Kidney epithelial cell (primary cell): ENCODE results near the gene KISS1. TPM values are rescaled to one million over a fixed set of nuclear protein-coding genes. Genes with fewer than 3 reads are reported as not detected.

Experiments used
- DNase-seq: peaks from one replicate; pipeline ENCODE4 v3.0.0-alpha.2; 2010; ENCODE audit warnings: low read depth
- H3K27me3 ChIP-seq: 2 replicates; pipeline ENCODE4 v1.6.0; 2011; ENCODE audit warnings: low read length; ENCODE audit not compliant: control insufficient read depth, insufficient read depth
- H3K36me3 ChIP-seq: 2 replicates; pipeline ENCODE4 v1.5.1; 2011; ENCODE audit warnings: low read length; ENCODE audit not compliant: control insufficient read depth, insufficient read depth
- H3K4me3 ChIP-seq: 2 replicates; pipeline ENCODE4 v1.5.1; 2011; ENCODE audit warnings: low read depth, mild to moderate bottlenecking, control low read depth, low read length
- CTCF ChIP-seq: IDR thresholded peaks from 2 replicates; pipeline ENCODE4 v1.5.1; 2011; ENCODE audit warnings: mild to moderate bottlenecking, moderate library complexity, low read length, control low read depth, inconsistent platforms; ENCODE audit not compliant: insufficient read depth, poor library complexity, severe bottlenecking
- total RNA-seq: library from RNA; depleted of rRNA; stranded (reverse); fragments of >200 nt; gene quantifications from 2 replicates; pipeline ENCODE4 v1.2.3, GENCODE V29; 2015

KISS1 gene
- total RNA-seq, 1 donor from 2014 or later: 3.9 TPM

GRCh38 chr1:204232526-204232925 lies 36.2 kb upstream of the KISS1 start:
- H3K4me3 ChIP-seq: no peak overlapping the region
- no peaks in the 10 kb centered on the region for H3K27me3 ChIP-seq

GRCh38 chr1:204230211-204230610 lies 33.9 kb upstream of the KISS1 start:
- no peak overlapping the region for H3K4me3 ChIP-seq
- no peak for TF ChIP-seq CTCF
- no peaks in the 10 kb centered on the region for H3K27me3 ChIP-seq
- no peak for DNase-seq
- H3K36me3 ChIP-seq: peaks cover 4% of the 10 kb centered on the region

More at GRCh38 chr1:204232526-204232925, 36.2 kb upstream of the KISS1 start:
- peaks cover 2% of the 10 kb centered on the region for H3K36me3 ChIP-seq
- DNase-seq: no peak
- TF ChIP-seq CTCF: no peak

- no peak overlapping the region for H3K4me3 ChIP-seq
- no peaks in the 10 kb centered on the region for H3K27me3 ChIP-seq
- peaks cover 4% of the 10 kb centered on the region for H3K36me3 ChIP-seq
- TF ChIP-seq CTCF: no peak
- DNase-seq: no peak
These were observed 32.6 kb upstream of the KISS1 start for GRCh38 chr1:204228896-204229295.

- Histone ChIP-seq H3K36me3 (peaks cover 4% of the 10 kb centered on the region), H3K4me3 (no peak overlapping the region), H3K27me3 (no peaks in the 10 kb centered on the region)
- no peak for TF ChIP-seq CTCF
- no peak for DNase-seq
These were observed 31.9 kb upstream of the KISS1 start for GRCh38 chr1:204227996-204228785.

- no peak for TF ChIP-seq CTCF
- Histone ChIP-seq H3K27me3 (no peaks in the 10 kb centered on the region), H3K4me3 (no peak overlapping the region), H3K36me3 (peaks cover 4% of the 10 kb centered on the region)
- DNase-seq: no peak
These were observed 31.1 kb upstream of the KISS1 start for GRCh38 chr1:204227351-204227750.
